Suprapubic skin (tissue), 4 donors: ENCODE measurements around the gene HABP4. TPM values are rescaled to one million over a fixed set of nuclear protein-coding genes. Genes with fewer than 3 reads are reported as not detected.
"Not testable (repeated sequence)": the region's sequence is repeated elsewhere in the genome, so short reads cannot be mapped to it uniquely, and the experiment has no call there.

Source experiments
- DNase-seq, 2 donors: peaks; one replicate each; pipeline ENCODE4 v3.0.0-alpha.2; 2019; ENCODE audit warnings: low spot score in 2 of 2
- H3K27ac ChIP-seq: fragments of 200-600 bp; sonication (generic); one replicate; pipeline ENCODE4 v1.5.1; 2019
- H3K27me3 ChIP-seq: fragments of 200-600 bp; sonication (generic); one replicate; pipeline ENCODE4 v1.5.1; 2019
- H3K36me3 ChIP-seq: fragments of 200-600 bp; sonication (generic); one replicate; pipeline ENCODE4 v1.5.1; 2019
- H3K4me1 ChIP-seq: fragments of 200-600 bp; sonication (generic); one replicate; pipeline ENCODE4 v1.5.1; 2019
- H3K4me3 ChIP-seq: fragments of 200-600 bp; sonication (generic); one replicate; pipeline ENCODE4 v1.5.1; 2019; ENCODE audit warnings: mild to moderate bottlenecking
- H3K9me3 ChIP-seq: fragments of 200-600 bp; sonication (generic); one replicate; pipeline ENCODE4 v1.5.1; 2019
- EP300 ChIP-seq: sonication (generic); formaldehyde crosslinking; IDR thresholded peaks from one replicate; pipeline ENCODE4 v1.6.1; 2017; ENCODE audit warnings: antibody characterized with exemption
- POLR2A ChIP-seq, 2 donors: fragments of 450-650 bp; IDR thresholded peaks; one replicate each; pipeline ENCODE4 v1.6.1; 2017; ENCODE audit warnings: antibody characterized with exemption in 2 of 2, mild to moderate bottlenecking in 2 of 2, moderate library complexity in 2 of 2
- POLR2AphosphoS5 ChIP-seq, 3 donors: sonication (generic); formaldehyde crosslinking; IDR thresholded peaks; one replicate each; pipeline ENCODE4 v1.6.1; 2017; ENCODE audit warnings: antibody characterized with exemption in 3 of 3
- WGBS: methylation state at CpG from one replicate; pipeline ENCODE4 v1.1.5; 2018; 5-methylcytosine and 5-hydroxymethylcytosine counted together
- total RNA-seq, 4 donors: library from RNA; depleted of rRNA; stranded (reverse); fragments of >200 nt; gene quantifications; one replicate each; pipeline ENCODE4 v1.1.0, GENCODE V29; 2016
- TF ChIP-seq, protein P1 (sequence below), 2 donors: fragments of 200-600 bp in 1 of 2; fragments of 450-650 bp in 1 of 2; sonication (generic) in 1 of 2; IDR thresholded peaks; one replicate each; pipeline ENCODE4 v1.5.1; 2016 to 2019; ENCODE audit warnings: antibody characterized with exemption in 2 of 2, mild to moderate bottlenecking in 1 of 2, moderate library complexity in 1 of 2

Gene HABP4
- total RNA-seq, 4 donors from 2014 or later: 3.9 to 9.2 (median 7.1) TPM

DNA sequence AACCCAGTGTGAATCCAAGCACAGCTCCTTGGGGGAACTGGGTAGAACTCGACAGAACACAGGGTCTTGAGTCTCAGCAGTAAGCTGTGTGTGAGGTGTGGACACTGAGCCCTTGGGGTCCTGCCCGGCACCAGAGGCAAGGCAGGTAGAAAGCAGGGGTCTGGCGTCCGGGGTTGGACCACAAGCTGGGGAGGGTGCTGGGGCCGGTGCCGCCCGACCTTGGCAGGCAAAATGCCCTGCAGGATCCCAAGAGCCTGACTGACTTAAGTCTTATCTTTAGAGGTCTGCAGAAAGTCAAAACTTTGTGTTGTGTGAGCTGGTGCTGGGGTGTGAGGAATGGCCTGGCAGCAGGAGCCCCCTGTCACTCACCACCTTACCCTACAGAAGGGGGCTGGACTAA lies 49.3 kb downstream of the HABP4 start:
- Histone ChIP-seq H3K9me3 (no peaks in the 10 kb centered on the region), H3K4me1 (peaks cover 17% of the 10 kb centered on the region), H3K36me3 (no peaks in the 10 kb centered on the region), H3K4me3 (no peak overlapping the region), H3K27me3 (no peaks in the 10 kb centered on the region), H3K27ac (no peak overlapping the region)
- TF ChIP-seq EP300 (no peak), POLR2AphosphoS5 (IDR thresholded peaks at IDR 0.05) (no peak), POLR2A (IDR thresholded peaks at IDR 0.05) (no peak)
- TF ChIP-seq, protein P1, sequence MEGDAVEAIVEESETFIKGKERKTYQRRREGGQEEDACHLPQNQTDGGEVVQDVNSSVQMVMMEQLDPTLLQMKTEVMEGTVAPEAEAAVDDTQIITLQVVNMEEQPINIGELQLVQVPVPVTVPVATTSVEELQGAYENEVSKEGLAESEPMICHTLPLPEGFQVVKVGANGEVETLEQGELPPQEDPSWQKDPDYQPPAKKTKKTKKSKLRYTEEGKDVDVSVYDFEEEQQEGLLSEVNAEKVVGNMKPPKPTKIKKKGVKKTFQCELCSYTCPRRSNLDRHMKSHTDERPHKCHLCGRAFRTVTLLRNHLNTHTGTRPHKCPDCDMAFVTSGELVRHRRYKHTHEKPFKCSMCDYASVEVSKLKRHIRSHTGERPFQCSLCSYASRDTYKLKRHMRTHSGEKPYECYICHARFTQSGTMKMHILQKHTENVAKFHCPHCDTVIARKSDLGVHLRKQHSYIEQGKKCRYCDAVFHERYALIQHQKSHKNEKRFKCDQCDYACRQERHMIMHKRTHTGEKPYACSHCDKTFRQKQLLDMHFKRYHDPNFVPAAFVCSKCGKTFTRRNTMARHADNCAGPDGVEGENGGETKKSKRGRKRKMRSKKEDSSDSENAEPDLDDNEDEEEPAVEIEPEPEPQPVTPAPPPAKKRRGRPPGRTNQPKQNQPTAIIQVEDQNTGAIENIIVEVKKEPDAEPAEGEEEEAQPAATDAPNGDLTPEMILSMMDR (IDR thresholded peaks at IDR 0.05): no peak
- DNase-seq: no peak
- 99% methylated on average over 7 of the region's 7 CpGs for WGBS

DNA sequence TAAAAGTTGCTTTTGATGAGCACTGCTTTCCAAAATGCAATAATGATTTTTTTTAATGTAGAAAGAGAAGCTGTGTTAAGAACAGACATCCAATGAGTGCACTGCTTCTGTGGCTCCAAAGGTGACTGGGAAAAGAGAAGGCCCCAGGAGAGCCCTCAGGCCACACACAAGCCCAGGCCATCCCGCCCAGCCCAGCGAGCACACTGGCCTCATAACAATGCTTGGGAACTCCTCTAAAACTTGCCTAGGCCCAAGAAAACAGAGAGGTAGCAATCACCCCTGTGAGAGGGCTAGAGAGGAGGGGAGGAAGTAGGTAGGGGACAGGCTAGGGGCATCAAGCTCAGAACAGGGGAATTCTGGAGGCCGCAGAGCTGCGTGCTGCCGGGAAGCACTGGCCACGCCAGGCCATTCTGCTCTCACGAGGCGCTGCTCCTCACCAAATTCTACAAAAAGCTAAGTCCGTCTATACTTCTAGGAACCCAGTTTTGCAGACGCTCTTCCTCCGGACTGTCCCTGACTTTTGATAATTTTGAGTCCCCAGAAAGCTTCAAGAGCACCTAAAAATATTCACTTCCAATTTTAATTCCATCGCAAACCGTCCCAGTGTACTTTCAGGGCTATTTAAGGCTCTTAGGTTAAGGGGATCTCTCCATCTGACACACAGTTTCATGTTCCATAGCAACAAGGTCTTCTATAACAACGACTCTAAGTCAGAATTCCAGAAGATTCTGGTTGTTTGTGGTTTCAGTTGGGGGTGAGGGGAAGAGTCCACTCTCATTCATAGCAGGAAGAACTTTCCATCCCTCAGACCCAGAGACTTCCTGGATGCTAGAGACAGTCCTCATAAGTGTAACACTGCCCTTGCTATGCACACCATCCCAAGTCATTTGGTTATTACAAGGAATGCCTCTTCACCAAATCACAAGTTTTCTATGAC lies 51.0 kb downstream of the HABP4 start:
- Histone ChIP-seq H3K27ac (peak overlapping the region; percentile 72), H3K27me3 (no peaks in the 10 kb centered on the region), H3K9me3 (no peaks in the 10 kb centered on the region), H3K4me3 (no peak overlapping the region), H3K4me1 (peaks cover 25% of the 10 kb centered on the region), H3K36me3 (no peaks in the 10 kb centered on the region)
- no peak for DNase-seq
- WGBS: 91% methylated on average over 14 of the region's 14 CpGs
- TF ChIP-seq POLR2AphosphoS5 (IDR thresholded peaks at IDR 0.05) (no peak), POLR2A (IDR thresholded peaks at IDR 0.05) (no peak), EP300 (no peak)
- TF ChIP-seq, protein P1 (IDR thresholded peaks at IDR 0.05): no peak

DNA sequence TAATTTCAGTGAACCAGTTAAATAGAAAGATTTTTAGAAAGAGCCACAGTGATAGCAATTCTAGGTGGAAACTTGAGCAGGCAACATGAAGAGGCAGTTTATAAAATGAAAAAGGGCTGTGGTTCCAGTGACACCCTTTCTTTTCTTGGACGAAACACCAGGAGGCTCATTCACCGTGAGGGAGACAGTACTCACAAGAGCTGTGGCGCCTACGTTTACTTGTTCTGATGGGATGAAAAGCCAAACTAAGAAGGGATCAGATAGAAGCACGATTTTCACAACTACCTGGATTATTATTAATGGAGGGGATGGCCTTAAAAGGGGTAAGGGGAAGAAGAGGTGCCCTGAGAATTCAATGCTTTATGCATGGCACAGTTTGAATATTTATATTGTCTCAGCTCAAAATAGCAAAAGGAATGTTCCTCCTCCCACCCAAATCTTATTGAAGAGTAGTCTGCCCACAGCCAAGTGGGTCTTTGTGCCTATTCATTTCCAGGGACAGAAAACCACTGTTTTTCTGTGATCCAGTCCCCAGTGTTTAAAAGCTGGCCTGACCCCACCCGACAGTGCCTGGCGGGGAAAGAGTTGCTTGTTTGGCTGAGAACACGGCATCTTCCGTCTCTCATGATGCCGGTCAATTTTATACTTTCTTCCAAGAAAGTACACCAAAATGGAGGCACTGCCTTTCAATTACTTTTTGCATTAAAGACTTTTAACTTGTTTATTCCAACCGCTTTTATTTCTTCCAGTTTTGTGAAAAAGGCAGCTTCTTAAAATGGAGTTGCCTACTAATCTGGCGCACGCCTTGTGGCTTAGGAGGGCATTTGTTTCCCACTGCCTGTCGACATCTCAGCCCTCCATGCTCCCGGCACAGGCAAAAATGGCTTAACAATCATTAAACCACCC lies 51.9 kb downstream of the HABP4 start:
- no peak for TF ChIP-seq EP300
- no peak for TF ChIP-seq POLR2A (IDR thresholded peaks at IDR 0.05)
- TF ChIP-seq, protein P1 (IDR thresholded peaks at IDR 0.05): no peak
- TF ChIP-seq POLR2AphosphoS5 (IDR thresholded peaks at IDR 0.05): no peak

DNA sequence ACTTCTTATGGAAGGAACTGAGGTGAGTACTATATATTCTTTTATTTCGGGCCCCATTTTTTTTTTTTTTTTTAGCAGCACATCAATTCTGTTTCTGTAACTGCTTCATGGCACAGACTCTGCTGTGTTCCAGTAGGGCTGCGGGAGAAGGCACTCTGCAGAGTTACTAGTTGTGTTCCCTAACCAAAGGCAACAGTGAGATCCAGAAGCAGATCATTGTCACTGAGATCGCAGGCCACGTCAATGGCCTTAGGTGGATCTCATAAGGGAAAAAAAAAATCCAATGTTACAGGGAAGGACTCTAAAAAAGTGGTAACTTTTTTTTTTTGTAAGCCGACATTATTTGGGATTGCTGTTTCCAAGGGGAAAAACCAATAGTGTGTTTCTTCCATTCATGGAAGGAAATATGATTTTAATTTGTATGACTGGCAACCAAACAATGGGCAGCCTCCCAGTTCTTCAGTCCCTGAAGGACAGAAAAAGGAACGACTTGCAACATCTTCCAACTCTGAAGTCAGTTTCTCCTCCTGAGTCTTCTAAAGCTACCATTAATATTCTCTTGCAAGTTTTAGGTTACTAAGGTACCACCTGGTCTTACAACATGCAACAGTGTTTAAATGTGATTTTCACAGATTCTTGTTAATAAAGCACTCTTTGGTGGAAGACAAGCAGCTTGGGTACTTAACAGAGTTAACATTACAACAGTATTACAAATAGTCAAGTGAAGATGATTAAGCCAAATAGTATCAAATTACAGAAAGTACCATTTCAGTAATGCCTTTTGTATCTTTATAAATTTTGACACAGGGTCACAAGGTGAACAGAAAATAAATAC lies 52.8 kb downstream of the HABP4 start:
- Histone ChIP-seq H3K27me3 (no peaks in the 10 kb centered on the region), H3K36me3 (no peaks in the 10 kb centered on the region), H3K4me3 (no peak overlapping the region), H3K9me3 (no peaks in the 10 kb centered on the region), H3K4me1 (peaks cover 25% of the 10 kb centered on the region), H3K27ac (peak overlapping the region; percentile 72)
- TF ChIP-seq EP300 (no peak), POLR2A (IDR thresholded peaks at IDR 0.05) (no peak), POLR2AphosphoS5 (IDR thresholded peaks at IDR 0.05) (no peak)
- TF ChIP-seq, protein P1 (IDR thresholded peaks at IDR 0.05): no peak
- DNase-seq: no peak
- 55% methylated on average over 6 of the region's 6 CpGs for WGBS

More for the DNA sequence above, 51.9 kb downstream of the HABP4 start:
- Histone ChIP-seq H3K27me3 (no peaks in the 10 kb centered on the region), H3K36me3 (no peaks in the 10 kb centered on the region), H3K27ac (peak overlapping the region; percentile 72), H3K9me3 (no peaks in the 10 kb centered on the region), H3K4me3 (no peak overlapping the region), H3K4me1 (peaks cover 25% of the 10 kb centered on the region)
- no peak for DNase-seq
- 74% methylated on average over 15 of the region's 15 CpGs for WGBS

DNA sequence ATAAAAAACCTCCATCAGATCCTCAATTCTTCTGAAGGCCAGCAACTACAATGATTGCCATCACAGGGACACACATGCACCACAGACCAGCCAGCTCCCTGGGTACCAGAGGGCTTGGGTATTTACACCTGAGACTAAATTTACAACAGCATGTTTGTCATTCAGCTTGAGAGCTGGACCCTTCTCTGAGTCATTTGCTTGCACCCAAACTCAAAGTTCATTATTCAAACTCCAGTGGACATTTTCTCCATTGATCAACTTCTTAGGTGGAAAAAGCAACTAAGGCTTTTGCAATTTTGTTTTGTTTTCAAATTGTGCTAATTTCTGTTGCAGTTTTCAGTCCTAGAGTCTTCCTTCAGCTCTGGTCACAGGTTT lies 53.4 kb downstream of the HABP4 start:
- not testable (repeated sequence) for DNase-seq, H3K4me3 ChIP-seq, H3K27me3 ChIP-seq, H3K9me3 ChIP-seq, H3K36me3 ChIP-seq
- Histone ChIP-seq H3K4me1 (peaks cover 25% of the 10 kb centered on the region), H3K27ac (peak overlapping the region; percentile 72)
